ENCODE results near the gene SPAG16.

Gene SPAG16

DNA sequence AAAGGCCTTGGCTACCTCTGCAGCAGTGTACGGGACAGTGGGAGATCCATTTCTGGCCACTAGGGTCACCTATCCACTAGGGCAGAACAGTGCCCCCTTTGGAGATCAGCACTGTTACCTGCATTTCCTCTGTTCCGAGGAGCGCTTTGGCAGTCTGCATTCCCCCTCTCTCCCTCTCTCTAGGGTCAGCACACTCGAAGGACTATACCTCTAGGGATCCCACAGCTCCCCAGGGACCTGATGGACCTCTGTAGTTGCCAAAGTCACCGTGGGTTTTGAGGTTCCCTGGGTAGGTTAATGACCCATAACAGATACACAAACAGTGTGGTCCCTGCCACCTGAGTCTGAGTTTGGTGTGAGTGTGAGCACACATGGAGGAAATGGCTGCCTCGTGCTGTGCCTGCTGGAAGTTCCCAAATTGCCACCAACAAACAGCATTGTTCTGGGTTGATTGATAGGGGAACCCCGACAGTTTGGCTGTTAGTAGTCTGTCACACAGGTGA is 1026.8 kb downstream of the SPAG16 start:
- DNase-seq, result no peak

DNA sequence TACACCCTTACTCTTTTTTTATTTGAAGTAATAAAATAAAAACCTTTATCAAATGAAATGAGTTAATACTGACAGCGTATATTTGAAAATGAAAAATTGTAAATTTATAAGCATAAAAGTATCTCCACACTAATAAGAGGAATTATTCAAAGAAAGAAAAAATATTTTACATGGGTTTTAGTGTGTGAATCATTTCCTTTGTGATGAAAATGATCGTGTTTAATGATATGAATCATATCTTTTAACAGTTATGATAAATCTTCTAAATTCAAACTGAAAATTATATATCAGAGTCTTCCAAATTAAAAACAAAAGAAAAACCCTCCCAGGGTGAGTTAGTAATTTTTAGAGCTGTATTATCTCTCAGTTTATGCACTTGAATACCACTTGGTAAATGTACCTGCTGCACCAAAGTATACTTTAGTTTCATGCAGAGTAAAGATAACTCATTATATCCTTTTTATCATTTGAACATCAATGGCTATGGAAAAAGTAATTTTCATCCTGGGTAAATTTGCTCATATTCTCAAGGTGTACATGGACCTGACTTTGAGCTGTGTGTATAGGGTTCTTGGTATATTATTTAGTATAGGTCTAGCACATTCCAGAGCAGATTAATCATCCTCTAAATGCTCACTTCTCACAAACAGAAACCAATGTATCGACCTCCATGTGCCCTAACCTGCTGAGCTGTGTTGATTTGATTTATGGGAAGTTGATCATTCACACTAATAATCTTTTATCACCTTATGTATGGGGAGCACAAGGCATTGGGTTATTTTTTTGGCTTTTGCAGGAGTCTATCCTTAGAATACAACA is 1027.9 kb downstream of the SPAG16 start:
- DNase-seq, result no peak

GRCh38 chr2:214315324-214315723 is 1031.1 kb downstream of the SPAG16 start:
- no peak for DNase-seq

DNA sequence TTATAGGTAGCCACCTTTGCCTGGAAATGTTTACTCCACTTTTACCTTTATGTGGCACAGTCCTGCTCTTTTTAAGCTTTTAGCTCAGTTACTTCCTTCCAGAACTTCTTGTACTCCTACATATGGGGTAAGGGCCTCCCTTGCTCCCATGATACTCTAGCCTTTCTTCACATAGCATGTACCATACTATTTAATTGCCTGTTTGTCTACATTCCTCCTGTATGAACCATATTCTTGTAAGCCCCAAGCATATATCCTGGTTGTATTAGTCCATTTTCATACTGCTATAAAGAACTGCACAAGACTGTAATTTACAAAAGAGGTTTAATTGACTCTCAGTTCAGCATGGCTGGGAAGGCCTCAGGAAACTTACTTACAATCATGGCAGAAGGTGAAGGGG is 1035.9 kb downstream of the SPAG16 start:
- no peak for DNase-seq

DNA sequence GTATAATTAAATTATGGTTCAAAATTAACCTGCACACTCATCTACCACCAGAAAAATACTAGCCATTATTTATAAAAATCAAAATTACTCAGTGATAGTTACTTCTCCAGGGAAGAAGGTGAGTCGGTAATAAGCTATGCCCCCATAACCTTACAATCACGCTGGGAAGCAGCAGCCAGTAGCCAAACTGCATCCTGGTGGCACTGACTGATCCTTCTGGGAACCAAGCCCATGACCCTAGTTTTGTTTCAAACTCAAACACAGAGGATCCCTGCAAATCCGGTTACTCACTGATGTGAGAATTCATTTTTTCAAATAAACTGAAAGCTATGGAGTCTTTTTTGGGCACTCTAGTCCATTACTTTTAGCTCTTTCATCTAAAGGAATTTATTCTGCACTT is 1038.4 kb downstream of the SPAG16 start:
- no peak for DNase-seq

- no peak for DNase-seq
Measured at GRCh38 chr2:214325404-214325803, 1041.1 kb downstream of the SPAG16 start.

DNA sequence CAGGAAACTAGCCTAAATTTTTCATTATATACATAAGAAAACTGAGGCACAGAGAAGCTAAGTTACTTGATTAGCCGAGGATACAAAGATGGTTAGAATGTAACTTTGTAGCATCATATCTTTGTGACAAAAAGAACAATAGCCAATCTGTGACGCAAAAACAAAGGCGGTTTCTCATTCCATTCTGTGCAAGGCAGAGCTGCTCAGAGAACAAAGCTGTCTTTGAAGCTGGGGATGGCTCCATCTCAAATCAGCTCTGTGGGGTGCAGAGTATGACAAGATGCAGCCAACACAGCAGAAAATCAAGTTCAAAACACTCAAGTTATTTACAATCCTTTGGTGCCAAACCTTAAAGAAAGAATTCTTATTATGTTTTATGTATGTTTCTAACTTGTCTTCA is 1044.7 kb downstream of the SPAG16 start:
- DNase-seq, result no peak

DNA sequence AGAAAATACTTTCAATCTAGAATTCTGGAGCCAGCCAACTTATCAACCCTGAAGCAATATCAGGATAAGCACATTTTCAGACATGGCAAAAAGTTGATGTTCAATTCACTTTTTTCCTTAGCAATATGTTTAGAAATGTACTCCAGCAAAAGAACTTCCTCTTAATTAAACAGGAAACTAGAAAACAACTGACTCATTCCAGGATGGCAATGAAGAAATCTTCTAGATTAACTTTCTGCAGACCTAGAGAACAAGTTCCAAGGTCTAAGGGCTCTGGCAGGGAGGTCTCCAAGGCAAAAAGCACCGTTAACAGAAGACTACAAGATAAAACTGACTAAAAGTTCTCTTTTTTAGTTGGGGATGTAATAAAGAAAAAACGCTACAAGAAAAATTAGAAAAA is 1057.4 kb downstream of the SPAG16 start:
- DNase-seq, result no peak

DNA sequence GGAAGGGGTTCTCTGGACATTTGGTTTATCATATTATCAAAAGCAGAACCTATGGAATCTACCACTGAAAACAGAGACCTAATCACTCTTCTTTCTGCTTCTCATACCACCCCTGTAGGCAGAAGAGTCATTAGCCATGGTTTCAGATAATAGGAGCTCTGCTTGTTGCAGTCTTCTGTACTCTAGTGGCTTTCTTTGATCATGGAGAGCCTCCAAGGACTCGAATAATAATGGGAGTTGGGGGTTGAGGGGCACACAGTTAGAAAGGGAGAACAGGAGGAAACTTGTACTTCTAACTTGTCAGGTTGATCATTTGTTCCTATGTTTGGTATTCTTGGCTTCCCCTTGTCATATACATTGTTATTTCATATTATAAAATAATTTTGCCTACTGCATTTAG is 1074.2 kb downstream of the SPAG16 start:
- DNase-seq, result no peak

- no peak for DNase-seq
Measured at GRCh38 chr2:214361116-214361515, 1076.9 kb downstream of the SPAG16 start.

- DNase-seq, result no peak
Measured at GRCh38 chr2:214365549-214365948, 1081.3 kb downstream of the SPAG16 start.

DNA sequence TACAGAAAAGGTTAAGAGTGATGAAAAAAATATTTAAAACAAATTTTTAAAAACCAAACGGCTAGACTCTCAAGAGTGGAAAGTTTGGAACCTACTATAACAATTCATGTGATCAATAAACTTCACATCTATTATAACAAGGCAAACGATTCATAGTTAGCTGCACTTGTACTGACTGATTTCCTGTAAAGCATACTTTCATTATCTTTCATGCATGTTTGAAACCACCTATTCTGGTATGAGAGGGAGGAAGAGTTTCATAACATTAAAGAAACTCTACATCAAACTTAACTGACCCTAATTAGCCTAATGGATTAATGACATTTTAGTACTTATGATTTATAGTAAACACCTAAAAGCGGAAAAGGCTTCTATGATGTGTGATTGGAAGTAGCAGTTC is 1082.9 kb downstream of the SPAG16 start:
- DNase-seq, result no peak

DNA sequence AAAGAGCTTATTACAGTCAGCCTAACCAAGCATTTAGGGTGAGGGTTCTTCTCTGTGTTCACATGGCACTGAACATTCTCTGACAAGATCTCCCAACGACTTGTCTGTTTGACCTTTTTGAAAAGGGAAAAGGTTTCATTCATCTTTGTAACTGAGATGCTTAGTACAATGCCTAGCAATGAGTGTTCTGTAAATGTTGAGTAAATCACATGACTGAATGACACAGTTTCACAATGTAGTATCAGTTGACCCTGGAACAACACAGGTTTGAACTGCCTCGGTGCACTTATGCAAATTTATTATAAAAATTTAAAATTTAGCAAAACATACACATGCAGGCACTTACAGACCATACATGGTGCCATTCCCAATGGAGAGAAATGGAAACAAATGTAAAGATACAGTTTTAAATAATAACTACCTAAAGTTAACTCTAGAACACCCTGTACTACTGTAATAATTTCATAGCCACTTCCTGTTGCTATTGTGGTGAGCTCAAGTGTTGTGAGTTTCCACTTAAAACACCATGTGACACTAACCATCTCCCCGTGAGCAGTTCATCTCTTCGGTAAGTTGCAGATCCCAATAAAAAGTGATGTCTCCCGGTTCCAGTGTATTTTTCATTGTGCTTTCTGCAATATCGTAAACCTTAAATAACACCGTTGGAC is 1092.5 kb downstream of the SPAG16 start:
- no peak for DNase-seq

GRCh38 chr2:214377286-214377624 is 1093.0 kb downstream of the SPAG16 start:
- DNase-seq, result no peak

GRCh38 chr2:214378455-214379103 is 1094.3 kb downstream of the SPAG16 start:
- DNase-seq, result no peak

DNA sequence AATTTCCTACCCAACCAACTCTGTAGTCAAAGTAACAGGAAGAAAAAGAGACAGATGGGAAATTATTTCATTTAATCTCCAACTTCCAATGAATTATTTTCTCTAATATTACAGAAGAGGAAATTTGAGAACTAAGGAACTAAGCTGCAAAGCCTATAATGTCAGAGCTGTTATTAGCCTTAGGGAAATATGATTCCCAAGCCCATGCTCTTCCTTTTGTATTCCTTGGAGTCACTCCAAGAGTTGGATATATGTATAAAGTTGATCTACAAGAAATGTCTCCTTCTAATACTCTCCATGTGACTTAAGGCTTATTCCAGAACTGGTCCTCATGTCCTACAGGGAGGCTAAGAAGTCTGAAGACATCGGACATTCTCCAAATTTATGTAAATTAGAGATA is 1095.0 kb downstream of the SPAG16 start:
- no peak for DNase-seq

GRCh38 chr2:214380681-214381080 is 1096.4 kb downstream of the SPAG16 start:
- no peak for DNase-seq

GRCh38 chr2:214382229-214382628 is 1098.0 kb downstream of the SPAG16 start:
- no peak for DNase-seq

- no peak for DNase-seq
Measured at GRCh38 chr2:214386720-214387119, 1102.5 kb downstream of the SPAG16 start.

- no peak for DNase-seq
Measured at GRCh38 chr2:214389334-214389733, 1105.1 kb downstream of the SPAG16 start.

- no peak for DNase-seq
Measured at GRCh38 chr2:214393796-214394195, 1109.5 kb downstream of the SPAG16 start.

DNA sequence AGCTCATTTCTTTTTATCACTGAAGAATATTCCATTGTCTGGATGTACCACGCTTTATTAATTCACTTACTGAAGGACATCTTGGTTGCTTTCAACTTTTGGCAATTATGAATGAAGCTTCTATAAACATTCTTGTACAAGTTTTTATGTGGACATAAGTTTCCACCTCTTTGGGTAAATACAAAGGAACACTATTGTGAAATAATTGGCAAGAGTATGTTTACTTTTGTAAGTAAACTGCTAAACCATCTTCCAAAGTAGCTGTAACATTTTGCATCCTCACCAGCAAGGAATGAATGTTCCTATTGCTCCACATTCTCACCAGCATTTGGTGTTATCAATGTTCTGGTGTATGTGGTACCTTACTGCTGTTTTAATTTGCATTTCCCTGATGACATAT is 1110.8 kb downstream of the SPAG16 start:
- DNase-seq, result no peak

DNA sequence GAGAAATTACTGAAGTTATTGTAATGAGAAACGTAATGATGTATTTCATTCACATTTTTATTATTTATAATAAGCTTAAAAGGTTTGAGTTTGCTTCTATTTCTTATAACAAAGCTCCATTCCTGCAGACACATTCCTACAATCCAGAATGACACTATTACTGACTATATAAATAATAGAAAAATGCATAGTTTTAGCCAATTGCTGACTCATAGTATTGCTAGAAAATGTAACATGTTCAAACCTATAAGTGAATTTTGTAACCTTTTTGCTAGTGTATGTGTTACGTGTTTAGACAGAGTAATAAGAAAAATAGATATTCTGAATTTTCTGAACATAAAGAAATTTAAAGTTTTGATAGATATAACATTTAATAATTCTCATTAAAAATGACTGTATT is 1117.3 kb downstream of the SPAG16 start:
- no peak for DNase-seq

Measured in right forelimb (tissue), 1 donor.